Right ventricle myocardium superior (tissue), 1 donor: ENCODE results near the gene COX7B. TPM values are rescaled to one million over a fixed set of nuclear protein-coding genes. Genes with fewer than 3 reads are reported as not detected.
"Not testable (repeated sequence)": the region's sequence is repeated elsewhere in the genome, so short reads cannot be mapped to it uniquely, and the experiment has no call there.

ENCODE experiments used
- ATAC-seq: fragments of 200-7000 bp; cut with Tn5 transposase; one replicate; pipeline ENCODE4 v1.9.1; 2020; ENCODE audit warnings: mild to moderate bottlenecking; ENCODE audit not compliant: poor library complexity
- DNase-seq: peaks from one replicate; pipeline ENCODE4 v3.0.0-alpha.2; 2020
- intact Hi-C: fragments of 100-400 bp; cut with DNase I; formaldehyde crosslinking; loops from one replicate; pipeline ENCODE4 v1.11.2; 2022
- total RNA-seq: library from RNA; stranded (reverse); fragmentation: NEBNext Ultra II Directional; extraction: Animal tissue kit (Norgen Biotek cat#: 25700); gene quantifications from one replicate; pipeline ENCODE4 v1.2.1, GENCODE V29; 2021
- donor health status: DM: no; HTN: yes; CAD: no; lungs with severe emphysema.

COX7B gene
- total RNA-seq, 1 donor from 2014 or later = 1,688 TPM

DNA sequence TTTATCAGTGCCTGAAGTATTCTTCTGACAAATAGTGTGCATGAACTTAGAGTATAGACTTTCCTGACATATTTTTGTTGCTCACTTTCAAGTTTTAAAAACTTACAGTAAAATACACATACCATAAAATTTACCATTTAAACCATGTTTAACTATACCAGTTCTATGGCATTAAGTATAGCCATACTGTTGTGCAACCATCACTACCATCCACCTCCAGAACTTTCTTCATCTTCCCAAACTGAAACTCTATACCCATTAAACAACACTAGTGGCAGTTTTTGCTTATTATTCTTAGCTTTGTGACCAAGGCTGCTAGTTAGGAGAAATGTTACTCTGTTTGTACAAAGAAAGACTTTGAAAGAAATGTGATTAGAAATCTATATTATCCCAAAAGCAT lies 37.0 kb downstream of the COX7B start:
- ATAC-seq = no peak
- no peak for DNase-seq
- intact Hi-C loops = no loop called here

DNA sequence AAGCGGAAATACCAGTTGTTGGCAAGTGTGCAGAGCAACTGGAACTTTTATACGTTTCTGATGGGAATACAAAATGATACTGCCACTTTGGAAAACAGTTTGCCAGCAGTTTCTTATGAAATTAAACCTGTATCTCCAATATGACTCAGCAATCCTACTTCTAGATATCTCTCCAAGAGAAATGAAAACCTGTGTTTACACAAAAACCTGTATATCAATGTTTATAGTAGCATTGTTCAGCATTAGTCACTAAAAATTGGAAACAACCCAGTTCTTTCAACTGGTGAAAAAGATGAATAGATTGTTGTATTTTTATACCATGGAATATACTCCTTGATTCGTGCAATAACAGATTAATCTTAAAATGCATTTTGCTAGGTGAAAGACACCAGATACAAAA lies 38.0 kb downstream of the COX7B start:
- intact Hi-C loops = no loop called here
- DNase-seq (no peak), ATAC-seq (no peak)

DNA sequence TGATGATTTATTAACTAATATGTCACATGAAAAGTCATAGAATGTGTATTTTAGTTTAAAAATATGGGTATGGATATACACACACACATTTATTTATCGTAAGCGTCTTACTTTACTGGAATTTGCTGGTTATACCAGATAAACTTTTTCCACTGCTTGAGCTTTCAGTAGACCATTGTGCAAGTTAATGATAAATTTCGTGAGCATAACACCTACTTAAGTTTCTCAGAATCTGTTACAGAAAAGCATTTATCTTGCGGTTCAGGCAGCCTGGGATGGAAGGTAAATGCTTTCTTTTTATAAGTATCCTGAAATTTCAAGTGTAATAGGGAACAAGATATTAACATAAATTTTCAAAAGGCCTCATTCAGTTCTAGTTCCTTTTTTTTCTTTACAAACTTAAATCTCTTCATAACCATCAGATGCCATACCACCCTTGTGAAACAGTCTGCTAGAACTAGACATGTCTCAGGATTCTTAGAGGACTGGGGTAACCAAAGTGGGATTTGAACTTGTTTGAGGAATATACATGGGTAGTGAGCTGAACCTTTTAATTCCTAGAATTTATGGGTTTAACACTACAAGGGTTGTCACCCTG lies 38.9 kb downstream of the COX7B start:
- DNase-seq = no peak
- intact Hi-C loops = no loop called here
- ATAC-seq = no peak

DNA sequence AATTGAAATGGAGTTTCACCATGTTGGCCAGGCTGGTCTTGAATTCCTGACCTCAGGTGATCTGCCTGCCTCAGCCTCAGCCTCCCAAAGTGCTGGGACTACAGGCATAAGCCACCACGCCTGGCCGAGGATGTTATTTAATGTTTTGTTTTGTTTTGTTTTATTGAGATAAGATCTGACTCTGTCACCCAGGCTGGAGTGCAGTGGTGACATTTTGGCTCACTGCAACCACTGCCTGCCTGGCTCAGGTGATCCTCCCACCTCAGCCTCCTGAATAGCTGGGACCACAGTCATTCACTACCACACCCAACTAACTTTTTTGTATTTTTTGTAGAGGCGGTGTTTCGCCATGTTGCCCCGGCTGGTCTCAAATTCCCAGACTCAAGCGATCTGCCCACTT lies 45.8 kb downstream of the COX7B start:
- ATAC-seq, intact Hi-C loops, DNase-seq: not testable (repeated sequence)

DNA sequence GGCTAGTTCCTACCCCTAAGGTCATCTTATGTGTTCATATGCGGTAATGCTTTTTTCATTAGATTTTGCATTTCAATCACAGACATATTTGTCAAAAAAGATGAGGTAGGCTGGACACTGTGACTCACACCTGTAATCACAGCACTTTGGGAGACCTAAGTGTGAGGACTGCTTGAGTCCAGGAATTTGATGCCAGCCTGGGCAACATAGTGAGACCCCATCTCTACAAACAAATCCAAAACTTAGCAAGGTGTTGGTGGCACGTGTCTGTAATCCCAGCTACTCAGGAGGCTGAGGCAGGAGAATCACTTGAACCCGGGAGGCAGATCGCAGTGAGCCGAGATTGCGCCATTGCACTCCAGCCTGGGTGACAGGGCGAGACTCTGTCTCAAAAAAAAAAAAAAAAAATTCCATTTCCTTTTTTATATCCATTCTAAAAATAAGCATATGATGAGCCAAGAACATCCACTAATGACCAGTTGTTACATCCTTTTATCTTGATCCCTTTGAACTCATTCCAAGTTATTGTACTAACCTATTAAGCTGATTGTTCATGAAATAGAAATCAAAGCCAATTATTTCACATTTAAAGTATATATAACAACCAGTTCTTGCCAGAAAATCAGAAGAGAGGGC lies 46.8 kb downstream of the COX7B start:
- ATAC-seq (no peak), DNase-seq (no peak)
- intact Hi-C loops = no loop called here

- no peak for ATAC-seq
- intact Hi-C loops = no loop called here
- DNase-seq = no peak
Measured at GRCh38 chrX:77946571-77946970, 47.3 kb downstream of the COX7B start.

- intact Hi-C loops = no loop called here
- ATAC-seq = no peak
- DNase-seq = no peak
Measured at GRCh38 chrX:77949840-77950239, 50.6 kb downstream of the COX7B start.

DNA sequence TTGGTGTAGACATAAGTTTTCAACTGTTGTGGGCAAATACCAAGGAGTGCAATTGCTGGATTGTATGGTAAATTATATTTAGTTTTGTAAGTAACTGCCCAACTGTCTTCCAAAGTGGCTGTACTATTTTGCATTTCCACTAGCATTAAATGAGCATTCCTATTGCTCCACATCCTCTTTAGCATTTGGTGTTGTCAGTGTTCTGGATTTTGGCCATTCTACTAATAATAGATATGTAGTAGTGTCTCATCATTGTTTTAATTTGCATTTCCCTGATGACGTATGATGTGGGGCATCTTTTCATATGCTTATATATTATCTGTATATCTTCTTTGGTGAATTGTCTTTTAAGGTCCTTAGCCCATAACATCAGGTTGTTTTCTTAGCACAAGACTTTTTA lies 52.9 kb downstream of the COX7B start:
- ATAC-seq (no peak), DNase-seq (no peak)
- intact Hi-C loops = no loop called here

DNA sequence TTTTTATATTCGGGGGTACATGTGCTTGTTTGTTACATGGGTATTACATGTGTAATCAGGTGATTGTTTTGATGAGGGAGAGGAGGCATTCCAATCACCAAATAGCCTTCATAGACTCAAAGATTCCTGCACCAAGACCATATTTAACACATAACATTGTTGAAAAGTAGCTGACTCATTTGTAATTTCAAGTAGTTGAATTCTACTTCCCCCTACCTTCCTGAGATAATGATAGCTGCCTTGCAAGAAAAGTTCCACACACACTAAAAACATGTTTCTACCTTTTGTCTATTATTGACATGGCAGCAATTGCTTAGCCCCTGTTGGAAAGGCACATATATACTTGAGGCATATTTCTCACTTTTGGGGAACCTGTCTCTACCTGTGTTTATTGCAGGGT lies 54.0 kb downstream of the COX7B start:
- DNase-seq = no peak
- ATAC-seq = no peak
- intact Hi-C loops = no loop called here

DNA sequence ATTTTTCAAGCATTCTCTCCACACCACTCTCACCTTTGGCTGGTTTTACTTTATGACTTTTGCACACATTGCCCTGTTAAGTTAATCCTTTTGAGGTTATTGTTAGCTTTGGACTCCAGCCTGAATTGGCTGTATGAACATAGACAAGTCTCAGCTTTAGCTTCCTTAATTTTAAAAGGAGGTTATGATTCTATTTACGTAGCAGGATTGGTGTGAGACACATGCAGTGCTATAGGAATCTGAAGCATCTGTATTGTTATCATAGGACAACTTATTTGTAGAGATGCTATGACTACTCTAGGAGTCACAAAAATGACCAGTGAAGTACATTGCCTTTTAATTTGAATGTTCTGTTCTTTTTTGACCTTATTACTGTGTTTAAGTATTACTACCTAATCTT lies 54.4 kb downstream of the COX7B start:
- intact Hi-C loops = no loop called here
- DNase-seq (no peak), ATAC-seq (no peak)

Other genes with a start within 250 kb of the COX7B start
- 75.2 TPM for gene ATRX, start 113.3 kb upstream of the COX7B start, total RNA-seq
- gene MAGT1, start 4.0 kb upstream of the COX7B start, total RNA-seq = 50.4 TPM
- 4.5 TPM for gene ATP7A, start 11.2 kb downstream of the COX7B start, total RNA-seq
- not detected for gene PGAM4, start 70.2 kb downstream of the COX7B start, total RNA-seq
- 407 TPM for gene PGK1, start 204.8 kb downstream of the COX7B start, total RNA-seq
- 16.3 TPM for gene TAF9B, start 240.2 kb downstream of the COX7B start, total RNA-seq